Vagina (tissue), 2 donors: ENCODE results near the gene TALDO1.

Source experiments
- POLR2A ChIP-seq, 2 donors: fragments of 450-650 bp; IDR thresholded peaks; one replicate each; pipeline ENCODE4 v1.6.1; 2017; ENCODE audit warnings: antibody characterized with exemption in 2 of 2, mild to moderate bottlenecking in 2 of 2, moderate library complexity in 2 of 2
- TF ChIP-seq, protein P1 (sequence below), 3 experiments: fragments of 450-650 bp in 2 of 3; fragments of 200-600 bp in 1 of 3; sonication (generic) in 1 of 3; IDR thresholded peaks; one replicate each; pipeline ENCODE4 v1.5.1; 2017 to 2019; ENCODE audit warnings: antibody characterized with exemption in 3 of 3, mild to moderate bottlenecking in 2 of 3, moderate library complexity in 2 of 3

DNA sequence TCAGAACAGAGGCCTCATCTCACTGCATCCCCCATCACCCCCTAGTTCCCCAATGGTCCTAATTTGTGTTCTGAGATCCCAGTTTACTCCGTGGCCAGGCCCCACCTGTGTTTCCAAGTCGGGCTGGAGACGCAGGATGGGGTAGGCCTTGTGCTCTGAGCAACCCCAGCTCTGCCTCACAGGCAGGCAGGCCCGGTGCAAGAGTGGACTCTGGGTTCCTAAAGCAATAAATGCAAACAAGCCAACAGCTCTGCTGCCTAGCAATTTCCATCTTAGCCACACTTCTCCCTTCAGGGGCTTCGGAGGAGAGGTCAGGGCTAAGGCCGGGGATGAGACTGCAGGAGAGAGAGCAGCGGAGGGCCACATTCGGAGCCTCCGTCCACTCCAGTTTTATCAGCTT lies 43.8 kb upstream of the TALDO1 start:
- TF ChIP-seq, protein P1, sequence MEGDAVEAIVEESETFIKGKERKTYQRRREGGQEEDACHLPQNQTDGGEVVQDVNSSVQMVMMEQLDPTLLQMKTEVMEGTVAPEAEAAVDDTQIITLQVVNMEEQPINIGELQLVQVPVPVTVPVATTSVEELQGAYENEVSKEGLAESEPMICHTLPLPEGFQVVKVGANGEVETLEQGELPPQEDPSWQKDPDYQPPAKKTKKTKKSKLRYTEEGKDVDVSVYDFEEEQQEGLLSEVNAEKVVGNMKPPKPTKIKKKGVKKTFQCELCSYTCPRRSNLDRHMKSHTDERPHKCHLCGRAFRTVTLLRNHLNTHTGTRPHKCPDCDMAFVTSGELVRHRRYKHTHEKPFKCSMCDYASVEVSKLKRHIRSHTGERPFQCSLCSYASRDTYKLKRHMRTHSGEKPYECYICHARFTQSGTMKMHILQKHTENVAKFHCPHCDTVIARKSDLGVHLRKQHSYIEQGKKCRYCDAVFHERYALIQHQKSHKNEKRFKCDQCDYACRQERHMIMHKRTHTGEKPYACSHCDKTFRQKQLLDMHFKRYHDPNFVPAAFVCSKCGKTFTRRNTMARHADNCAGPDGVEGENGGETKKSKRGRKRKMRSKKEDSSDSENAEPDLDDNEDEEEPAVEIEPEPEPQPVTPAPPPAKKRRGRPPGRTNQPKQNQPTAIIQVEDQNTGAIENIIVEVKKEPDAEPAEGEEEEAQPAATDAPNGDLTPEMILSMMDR (IDR thresholded peaks at IDR 0.05): no peak
- TF ChIP-seq POLR2A (IDR thresholded peaks at IDR 0.05): no peak
